H1 (cell line): ENCODE data around the gene NLRC5. TPM values are rescaled to one million over a fixed set of nuclear protein-coding genes. Genes with fewer than 3 reads are reported as not detected.

ENCODE experiments used
- CTCF ChIA-PET: fragments of 300-600 bp; sonication (Branson Sonifier 250); formaldehyde crosslinking; loops from one replicate; lab custom pipeline; 2021; ENCODE audit not compliant: partially characterized antibody; lab: Charles Lee
- POLR2A ChIA-PET: fragments of 300-600 bp; sonication (Branson Sonifier 250); formaldehyde crosslinking; loops from one replicate; lab custom pipeline; 2021; ENCODE audit warnings: inconsistent platforms; ENCODE audit not compliant: partially characterized antibody; lab: Charles Lee
- DNase-seq, 2 experiments: peaks; one replicate each; pipeline versions ENCODE4 v3.0.0 to v3.0.0-alpha.2; 2010 to 2022; ENCODE audit warnings: low spot score in 2 of 2, low read depth in 1 of 2, mixed read lengths in 1 of 2
- FAIRE-seq: peaks from 2 replicates; lab custom pipeline; 2011; peaks lifted over from hg19 to GRCh38; lab: Jason Lieb, UNC
- H2AFZ ChIP-seq: 2 replicates; pipeline ENCODE4 v1.8.1; 2012; ENCODE audit warnings: low read length, inconsistent platforms
- H2AK5ac ChIP-seq: 2 replicates; pipeline ENCODE4 v1.6.1; 2013; ENCODE audit warnings: low read depth, low read length
- H2BK120ac ChIP-seq: replicated peaks from 2 replicates; pipeline ENCODE3; 2013; ENCODE audit warnings: low read depth, low read length, inconsistent platforms
- H2BK12ac ChIP-seq: 2 replicates; pipeline ENCODE4 v1.6.1; 2013; ENCODE audit warnings: low read depth, low read length
- H2BK15ac ChIP-seq: 2 replicates; pipeline ENCODE4 v1.6.1; 2013; ENCODE audit warnings: low read length
- H2BK20ac ChIP-seq: 2 replicates; pipeline ENCODE4 v1.6.1; 2013; ENCODE audit warnings: low read length
- H2BK5ac ChIP-seq: 2 replicates; pipeline ENCODE4 v1.6.1; 2013; ENCODE audit warnings: low read depth, low read length
- H3K14ac ChIP-seq: 2 replicates; pipeline ENCODE4 v1.6.1; 2013; ENCODE audit warnings: inconsistent platforms; ENCODE audit not compliant: insufficient read length
- H3K18ac ChIP-seq: 2 replicates; pipeline ENCODE4 v1.6.1; 2013; ENCODE audit warnings: low read length; ENCODE audit errors: extremely low read depth
- H3K23ac ChIP-seq: 2 replicates; pipeline ENCODE4 v1.6.1; 2013; ENCODE audit warnings: inconsistent platforms; ENCODE audit not compliant: insufficient read length
- H3K23me2 ChIP-seq: 2 replicates; pipeline ENCODE4 v1.6.1; 2013; ENCODE audit warnings: low read depth, low read length
- H3K27ac ChIP-seq: 2 replicates; pipeline ENCODE4 v1.6.1; 2011; ENCODE audit warnings: low read depth, low read length, inconsistent platforms
- H3K27me3 ChIP-seq, 4 experiments: replicated peaks in 1 of 4; 1 replicate in 1 of 4; 2 replicates in 3 of 4; pipeline versions ENCODE4 v1.6.1 to v1.8.1; 2011 to 2013; ENCODE audit warnings: low read length in 3 of 4, mild to moderate bottlenecking in 3 of 4, inconsistent platforms in 2 of 4, mixed read lengths in 2 of 4, moderate library complexity in 1 of 4; ENCODE audit not compliant: control insufficient read depth in 3 of 4, insufficient read depth in 3 of 4; ENCODE audit errors: extremely low read depth in 1 of 4
- H3K36me3 ChIP-seq, 4 experiments: 2 replicates each; pipeline versions ENCODE4 v1.6.1 to v1.8.1; 2011 to 2013; ENCODE audit warnings: mild to moderate bottlenecking in 4 of 4, low read length in 3 of 4, moderate library complexity in 2 of 4, control low read depth in 1 of 4, inconsistent platforms in 1 of 4; ENCODE audit not compliant: insufficient read depth in 4 of 4, control insufficient read depth in 2 of 4
- H3K4ac ChIP-seq: replicated peaks from 2 replicates; pipeline ENCODE3; 2013; ENCODE audit warnings: low read length, low read depth, mixed read lengths, inconsistent platforms; ENCODE audit not compliant: insufficient read length
- H3K4me1 ChIP-seq, 4 experiments: replicated peaks in 1 of 4; 1 replicate in 1 of 4; 2 replicates in 3 of 4; pipeline versions ENCODE4 v1.6.1 to v1.8.1; 2011 to 2013; ENCODE audit warnings: low read length in 3 of 4, inconsistent platforms in 2 of 4, mixed read lengths in 1 of 4; ENCODE audit not compliant: insufficient read depth in 4 of 4, control insufficient read depth in 3 of 4
- H3K4me2 ChIP-seq, 2 experiments: 2 replicates each; pipeline versions ENCODE4 v1.6.1 to v1.8.1; 2011 to 2013; ENCODE audit warnings: low read depth in 2 of 2, low read length in 2 of 2, control low read depth in 1 of 2, inconsistent platforms in 1 of 2, mild to moderate bottlenecking in 1 of 2; ENCODE audit not compliant: insufficient read depth in 1 of 2
- H3K4me3 ChIP-seq, 4 experiments: fragments of 200-600, 300-600 bp in 1 of 4; sonication (generic), shearing (Covaris generic), sonication (Bioruptor Twin) in 1 of 4; 2 replicates each; pipeline versions ENCODE4 v1.5.1 to v1.8.1; 2011 to 2016; ENCODE audit warnings: low read length in 4 of 4, low read depth in 3 of 4, control low read depth in 2 of 4, inconsistent platforms in 2 of 4, mild to moderate bottlenecking in 2 of 4, mixed read lengths in 1 of 4, moderate library complexity in 1 of 4; ENCODE audit not compliant: insufficient read depth in 2 of 4; ENCODE audit errors: extremely low read depth in 1 of 4
- H3K56ac ChIP-seq: replicated peaks from 2 replicates; pipeline ENCODE3; 2013; ENCODE audit warnings: low read depth, mild to moderate bottlenecking, mixed read lengths, low read length, inconsistent platforms; ENCODE audit not compliant: insufficient read length
- H3K79me1 ChIP-seq: 2 replicates; pipeline ENCODE4 v1.6.1; 2013; ENCODE audit warnings: low read depth, low read length, control low read depth
- H3K79me2 ChIP-seq, 2 experiments: 2 replicates each; pipeline versions ENCODE4 v1.6.1 to v1.8.1; 2012 to 2013; ENCODE audit warnings: low read length in 2 of 2, mild to moderate bottlenecking in 2 of 2, inconsistent platforms in 1 of 2; ENCODE audit not compliant: insufficient read depth in 2 of 2, control insufficient read depth in 1 of 2
- H3K9ac ChIP-seq, 4 experiments: replicated peaks in 1 of 4; 1 replicate in 1 of 4; 2 replicates in 3 of 4; pipeline versions ENCODE4 v1.6.1 to v1.8.1; 2011 to 2013; ENCODE audit warnings: low read depth in 3 of 4, low read length in 3 of 4, control low read depth in 2 of 4, mild to moderate bottlenecking in 2 of 4, moderate library complexity in 2 of 4, inconsistent platforms in 1 of 4; ENCODE audit errors: extremely low read depth in 1 of 4
- H3K9me3 ChIP-seq, 2 experiments: 2 replicates each; pipeline versions ENCODE4 v1.6.1 to v1.8.1; 2012 to 2013; ENCODE audit warnings: mild to moderate bottlenecking in 2 of 2, moderate library complexity in 2 of 2, control low read depth in 1 of 2, inconsistent platforms in 1 of 2, low read depth in 1 of 2, low read length in 1 of 2, mixed read lengths in 1 of 2; ENCODE audit not compliant: insufficient read depth in 2 of 2
- H4K20me1 ChIP-seq, 2 experiments: replicated peaks in 1 of 2; 2 replicates each; pipeline versions ENCODE3 to v1.8.1; 2011 to 2013; ENCODE audit warnings: inconsistent platforms in 2 of 2, low read length in 2 of 2, mild to moderate bottlenecking in 1 of 2; ENCODE audit not compliant: insufficient read depth in 2 of 2, control insufficient read depth in 1 of 2
- H4K5ac ChIP-seq: 2 replicates; pipeline ENCODE4 v1.6.1; 2013; ENCODE audit warnings: low read length, low read depth, mixed read lengths, inconsistent platforms; ENCODE audit not compliant: insufficient read length
- H4K8ac ChIP-seq: 2 replicates; pipeline ENCODE4 v1.8.0; 2013; ENCODE audit warnings: mild to moderate bottlenecking, moderate library complexity, low read length, inconsistent platforms; ENCODE audit not compliant: insufficient read depth; ENCODE audit errors: extremely low read depth
- H4K91ac ChIP-seq: replicated peaks from 2 replicates; pipeline ENCODE3; 2013; ENCODE audit warnings: low read length, mixed read lengths, inconsistent platforms; ENCODE audit not compliant: insufficient read length
- CREB1 ChIP-seq: IDR thresholded peaks from 2 replicates; pipeline ENCODE4 v1.6.1; 2012; ENCODE audit warnings: inconsistent platforms
- GTF2F1 ChIP-seq: IDR thresholded peaks from 2 replicates; pipeline ENCODE4 v1.6.1; 2012; ENCODE audit warnings: low read depth, low read length, improper control_type of control experiment, borderline replicate concordance
- KDM4A ChIP-seq: IDR thresholded peaks from one replicate; pipeline ENCODE4 v1.7.1; 2012; ENCODE audit warnings: low read depth, mild to moderate bottlenecking, moderate library complexity, low read length, inconsistent platforms; ENCODE audit not compliant: severe bottlenecking
- KDM5A ChIP-seq: fragments of 200-600 bp; IDR thresholded peaks from 2 replicates; pipeline ENCODE4 v1.7.1; 2012; ENCODE audit warnings: mild to moderate bottlenecking, low read length, inconsistent platforms, mixed read lengths
- NRF1 ChIP-seq: IDR thresholded peaks from 2 replicates; pipeline ENCODE4 v1.6.1; 2011; ENCODE audit warnings: mild to moderate bottlenecking, low read depth, low read length, improper control_type of control experiment
- PHF8 ChIP-seq: fragments of 200-600 bp; sonication (generic); conservative IDR thresholded peaks from 2 replicates; pipeline ENCODE4 v1.7.1; 2012; ENCODE audit warnings: low read depth, mild to moderate bottlenecking, inconsistent platforms, low read length, moderate library complexity
- RAD21 ChIP-seq, 2 experiments: IDR thresholded peaks in 1 of 2; conservative IDR thresholded peaks in 1 of 2; 2 replicates each; pipeline ENCODE4 v1.6.1; 2011; ENCODE audit warnings: low read depth in 2 of 2, low read length in 2 of 2, improper control_type of control experiment in 1 of 2, inconsistent platforms in 1 of 2, mild to moderate bottlenecking in 1 of 2, moderate library complexity in 1 of 2
- SAP30 ChIP-seq: fragments of 300-600 bp; sonication (generic); IDR thresholded peaks from 2 replicates; pipeline ENCODE4 v1.7.1; 2012; ENCODE audit warnings: low read length, moderate library complexity, mild to moderate bottlenecking, inconsistent platforms; ENCODE audit not compliant: insufficient read depth, insufficient replicate concordance
- SIX5 ChIP-seq: IDR thresholded peaks from 2 replicates; pipeline ENCODE4 v1.6.1; 2011; ENCODE audit warnings: mild to moderate bottlenecking, low read depth, low read length
- SP1 ChIP-seq: IDR thresholded peaks from 2 replicates; pipeline ENCODE4 v1.6.1; 2011; ENCODE audit warnings: low read depth, low read length
- TAF7 ChIP-seq: optimal IDR thresholded peaks from 2 replicates; pipeline ENCODE3; 2011; ENCODE audit warnings: low read depth, mild to moderate bottlenecking, inconsistent platforms, low read length, moderate library complexity, borderline replicate concordance
- USF2 ChIP-seq: IDR thresholded peaks from 2 replicates; pipeline ENCODE4 v1.6.1; 2011; ENCODE audit warnings: low read length, improper control_type of control experiment
- YY1 ChIP-seq: IDR thresholded peaks from 2 replicates; pipeline ENCODE4 v1.6.1; 2011; ENCODE audit warnings: low read depth, mild to moderate bottlenecking, low read length
- WGBS, 2 experiments: shearing (Covaris generic) in 1 of 2; methylation state at CpG; one replicate each; pipeline versions ENCODE4 v1.1.6 to v1.1.7; 2013 to 2015; ENCODE audit warnings: low lambda C conversion rate in 2 of 2, mixed read lengths in 2 of 2, inconsistent platforms in 1 of 2, low coverage in 1 of 2, missing lambda C conversion rate in 1 of 2; ENCODE audit not compliant: insufficient replicate concordance in 2 of 2, insufficient coverage in 1 of 2, insufficient read length in 1 of 2; ENCODE audit errors: extremely low coverage in 1 of 2, missing lambda C conversion rate in 1 of 2; 5-methylcytosine and 5-hydroxymethylcytosine counted together
- polyA plus RNA-seq, 7 experiments: library from polyadenylated mRNA; depleted of rRNA in 3 of 7; stranded (reverse) in 5 of 7; unstranded in 2 of 7; fragments of >200 nt in 5 of 7; fragments of 200-250 nt in 2 of 7; gene quantifications; 1 replicate in 5 of 7; 2 replicates in 1 of 7; 4 replicates in 1 of 7; pipeline versions ENCODE4 v1.2.1 to v1.2.3, GENCODE V29; 2011 to 2013; ENCODE audit warnings: missing spikeins in 2 of 7, mixed read lengths in 2 of 7
- total RNA-seq: library from RNA; stranded (reverse); fragmentation: NEBNext Ultra II Directional; extraction: Animal tissue kit (Norgen Biotek cat#: 25700); gene quantifications from 2 replicates; pipeline ENCODE4 v1.2.1, GENCODE V29; 2021

The NLRC5 gene
- total and polyA plus RNA-seq, 2 of the 8 experiments (the other 6 are each of a cell fraction or from before 2014, with no cell fraction given): 2.2 to 3.2 TPM

DNA sequence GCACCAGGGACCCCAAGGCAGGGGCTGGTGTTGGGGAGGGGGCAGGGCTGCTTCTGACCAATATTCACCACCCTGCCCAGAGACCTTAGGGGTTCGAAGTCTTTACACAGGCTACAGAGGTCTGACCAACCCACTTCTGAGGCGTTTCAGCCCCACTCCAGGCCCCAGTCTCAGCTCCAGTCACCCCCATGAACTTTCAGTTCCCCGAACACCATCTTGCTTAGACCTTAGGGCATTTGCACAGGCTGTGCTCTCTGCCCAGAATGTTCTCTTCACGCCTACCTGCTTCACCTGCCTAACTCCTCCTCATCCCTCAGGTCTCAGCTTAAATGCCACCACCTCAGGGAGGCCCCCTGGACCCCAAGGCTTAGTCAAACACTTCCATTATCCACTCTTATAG, 77.3 kb downstream of the NLRC5 start:
- H3K4ac ChIP-seq: no peak overlapping the region
- no peaks in the 10 kb centered on the region for H4K20me1 ChIP-seq
- H3K56ac ChIP-seq: no peak overlapping the region
- no peak overlapping the region for H2BK5ac ChIP-seq
- no peak overlapping the region for H3K4me3 ChIP-seq
- no peak overlapping the region for H2AFZ ChIP-seq
- no peak overlapping the region for H3K9ac ChIP-seq
- H2BK15ac ChIP-seq: no peak overlapping the region
- WGBS, 2 experiments: 79% methylated on average over 4 of the region's 4 CpGs; no CpG with 5 or more reads in 1 of the 2 experiments
- no peak overlapping the region for H3K27ac ChIP-seq
- no peaks in the 10 kb centered on the region for H3K27me3 ChIP-seq
- POLR2A ChIA-PET: no interaction called here
- H2BK120ac ChIP-seq: no peak overlapping the region
- no peak overlapping the region for H3K18ac ChIP-seq
- H2AK5ac ChIP-seq: no peak overlapping the region
- no peaks in the 10 kb centered on the region for H3K79me2 ChIP-seq
- no peak overlapping the region for H4K91ac ChIP-seq
- H3K4me2 ChIP-seq: no peak overlapping the region
- H3K4me1 ChIP-seq: peaks cover 0 to 3% (median 0%) of the 10 kb centered on the region in 4 experiments; a peak in 1 of 7 replicates
- peaks cover 14% of the 10 kb centered on the region; the same call in 1 of the 2 replicates for H3K23me2 ChIP-seq
- H4K5ac ChIP-seq: no peak overlapping the region
- CTCF ChIA-PET: interaction anchor here (1.2 to 3.0 kb wide), 4 partner anchors 13 to 102 kb away, joined by 4 to 14 read pairs (median 8); no protein-coding TSS in a partner anchor
- H3K14ac ChIP-seq: no peak overlapping the region
- no peak for TF ChIP-seq KDM5A
- TF ChIP-seq KDM4A: no peak
- TF ChIP-seq RAD21 (IDR thresholded peaks at IDR 0.05 in 1 of 2, conservative IDR thresholded peaks at IDR 0.05 in 1 of 2; ENCODE audit: low read depth in 2 of 2, low read length in 2 of 2): no peak
- TF ChIP-seq USF2: no peak
- no peak for TF ChIP-seq GTF2F1
- TF ChIP-seq PHF8: no peak
- no peak for TF ChIP-seq CREB1
- TF ChIP-seq NRF1: no peak
- TF ChIP-seq YY1: no peak
- no peak for TF ChIP-seq SAP30
- no peak for TF ChIP-seq TAF7
- TF ChIP-seq SIX5: no peak
- TF ChIP-seq SP1: no peak
- H2BK20ac ChIP-seq: no peak overlapping the region
- H3K23ac ChIP-seq: no peak overlapping the region
- H3K9me3 ChIP-seq: no peaks in the 10 kb centered on the region
- H4K8ac ChIP-seq: no peak overlapping the region
- DNase-seq (no peak), FAIRE-seq (no peak)
- H3K36me3 ChIP-seq: no peaks in the 10 kb centered on the region
- H2BK12ac ChIP-seq: no peak overlapping the region
- H3K79me1 ChIP-seq: no peaks in the 10 kb centered on the region
